Measurements from ENCODE around the gene NRXN3. TPM values are rescaled to one million over a fixed set of nuclear protein-coding genes. Genes with fewer than 3 reads are reported as not detected.

The NRXN3 gene
- total RNA-seq, 2 donors from 2014 or later = not detected

DNA sequence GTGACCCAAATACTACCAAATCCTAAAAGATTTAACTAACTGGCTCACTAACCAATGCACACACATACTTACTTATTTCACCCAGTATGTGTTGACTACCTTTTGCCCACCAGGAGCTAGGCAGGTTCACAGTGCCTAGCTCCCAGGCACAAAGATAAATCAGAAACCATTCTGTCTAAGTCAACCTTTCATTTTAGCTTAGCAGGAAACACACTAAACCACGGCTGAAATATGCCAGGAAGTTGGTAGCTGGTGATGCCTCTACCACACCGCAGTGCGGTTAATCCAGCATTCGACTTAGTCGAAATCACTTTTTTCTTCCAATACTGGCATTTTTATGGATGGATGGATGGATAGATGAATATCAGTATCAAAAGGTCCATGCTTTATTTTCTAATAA is 1443.5 kb downstream of the NRXN3 start:
- no peaks in the 10 kb centered on the region for H3K27me3 Mint-ChIP-seq (ENCODE audit: low read depth)
- ATAC-seq (replicated peaks in 1 of 2) (no peak), DNase-seq (no peak)
- H3K27ac Mint-ChIP-seq = no peak overlapping the region
- H3K36me3 Mint-ChIP-seq (ENCODE audit: insufficient read depth in 2 of 2) = no peaks in the 10 kb centered on the region
- H3K9me3 Mint-ChIP-seq = peaks cover 9% of the 10 kb centered on the region in 2 donors
- no peak overlapping the region for H3K4me3 Mint-ChIP-seq
- H3K4me1 Mint-ChIP-seq (ENCODE audit: low read depth) = no peaks in the 10 kb centered on the region

DNA sequence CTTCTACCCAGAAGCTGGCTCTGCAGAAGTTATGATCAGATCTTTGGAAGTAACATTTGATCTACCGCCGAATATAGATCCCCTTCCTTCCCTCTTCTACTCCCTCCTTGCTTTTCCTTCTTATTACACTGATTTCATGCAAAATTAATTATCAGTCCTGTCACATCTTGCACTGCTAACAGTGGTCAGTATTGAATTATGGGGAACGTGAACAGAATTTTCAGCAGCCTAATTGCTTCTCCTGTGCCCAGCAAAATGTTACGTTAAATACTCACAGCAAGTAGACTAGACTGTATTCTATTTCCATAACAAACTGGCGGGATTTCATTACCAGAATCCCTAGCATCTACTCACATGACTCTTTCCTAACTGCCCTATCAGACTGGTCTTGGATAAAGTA is 1444.3 kb downstream of the NRXN3 start:
- peaks cover 9% of the 10 kb centered on the region in 2 donors for H3K9me3 Mint-ChIP-seq
- DNase-seq = no peak
- H3K27me3 Mint-ChIP-seq (ENCODE audit: low read depth) = no peaks in the 10 kb centered on the region
- H3K27ac Mint-ChIP-seq = no peak overlapping the region
- no peak overlapping the region for H3K4me3 Mint-ChIP-seq
- H3K4me1 Mint-ChIP-seq (ENCODE audit: low read depth) = no peaks in the 10 kb centered on the region
- ATAC-seq (replicated peaks in 1 of 2) = no peak
- no peaks in the 10 kb centered on the region for H3K36me3 Mint-ChIP-seq (ENCODE audit: insufficient read depth in 2 of 2)

DNA sequence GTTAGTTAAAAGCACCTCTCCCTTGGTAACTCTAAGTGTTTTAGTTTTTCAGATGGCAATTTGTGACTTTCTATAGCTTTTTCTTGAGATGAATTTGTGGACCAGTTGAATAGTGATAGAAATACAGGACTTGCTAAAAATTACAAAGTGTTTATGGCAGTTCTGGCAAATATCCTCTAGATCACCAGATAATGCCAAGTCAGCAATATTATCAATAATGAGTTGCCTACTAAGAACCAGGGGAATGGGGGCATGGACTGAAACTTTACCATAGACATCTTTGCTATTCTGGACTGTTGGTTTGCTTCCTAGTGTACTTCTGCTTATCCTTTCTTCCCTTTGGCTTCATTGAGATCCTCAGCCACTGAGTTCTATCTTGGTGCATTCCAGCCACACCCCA is 1456.9 kb downstream of the NRXN3 start:
- Mint-ChIP-seq H3K36me3 (ENCODE audit: insufficient read depth in 2 of 2) (no peaks in the 10 kb centered on the region), H3K4me3 (no peak overlapping the region), H3K4me1 (ENCODE audit: low read depth) (no peaks in the 10 kb centered on the region), H3K27me3 (ENCODE audit: low read depth) (no peaks in the 10 kb centered on the region), H3K9me3 (peaks cover 3 to 4% of the 10 kb centered on the region in 2 donors), H3K27ac (no peak overlapping the region)
- DNase-seq (no peak), ATAC-seq (replicated peaks in 1 of 2) (no peak)

DNA sequence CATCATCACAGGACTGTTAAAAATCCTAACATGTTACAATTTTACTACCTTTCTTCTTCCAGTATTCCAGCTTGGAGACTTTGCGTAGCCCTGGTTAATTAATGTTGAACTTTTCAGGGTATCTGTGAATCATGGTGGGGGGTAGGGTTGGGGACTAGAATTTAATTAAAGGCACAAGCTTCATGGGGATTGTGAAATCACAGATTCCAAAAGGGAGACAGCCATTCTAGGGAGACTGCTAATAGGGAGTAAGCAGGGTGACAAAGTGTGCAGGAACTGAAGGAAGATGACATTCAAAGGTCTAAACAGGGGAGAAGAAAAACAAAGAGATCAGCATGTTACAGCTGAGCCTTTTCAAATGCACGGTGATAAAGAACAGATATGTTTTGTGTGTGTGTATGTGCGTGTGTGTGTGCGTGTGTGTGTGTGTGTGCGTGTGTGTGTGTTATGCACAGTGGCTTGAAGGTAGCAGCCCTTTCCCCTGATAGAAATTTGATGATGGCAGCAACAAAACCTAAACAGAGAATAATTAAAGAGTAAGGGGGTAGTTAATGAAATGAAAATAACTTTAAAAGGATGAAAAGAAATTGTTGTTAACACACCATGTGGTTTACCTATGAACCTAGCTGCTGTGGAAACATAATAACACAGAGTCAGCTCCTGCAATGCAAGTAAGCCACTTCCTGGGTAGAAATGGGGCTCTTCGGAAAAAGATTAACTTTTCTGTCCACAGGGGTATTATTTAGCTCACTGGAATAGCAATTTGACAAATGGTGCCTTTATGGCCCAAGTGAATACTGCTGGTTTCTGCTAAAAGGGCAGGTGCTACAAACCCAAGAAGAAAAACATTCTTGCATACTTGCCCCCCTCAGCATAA is 1459.5 kb downstream of the NRXN3 start:
- Mint-ChIP-seq H3K4me3 (no peak overlapping the region), H3K4me1 (ENCODE audit: low read depth) (no peaks in the 10 kb centered on the region), H3K27me3 (ENCODE audit: low read depth) (no peaks in the 10 kb centered on the region), H3K27ac (no peak overlapping the region), H3K36me3 (ENCODE audit: insufficient read depth in 2 of 2) (no peaks in the 10 kb centered on the region), H3K9me3 (peaks cover 5 to 6% of the 10 kb centered on the region in 2 donors)
- no peak for DNase-seq
- no peak for ATAC-seq (replicated peaks in 1 of 2)

DNA sequence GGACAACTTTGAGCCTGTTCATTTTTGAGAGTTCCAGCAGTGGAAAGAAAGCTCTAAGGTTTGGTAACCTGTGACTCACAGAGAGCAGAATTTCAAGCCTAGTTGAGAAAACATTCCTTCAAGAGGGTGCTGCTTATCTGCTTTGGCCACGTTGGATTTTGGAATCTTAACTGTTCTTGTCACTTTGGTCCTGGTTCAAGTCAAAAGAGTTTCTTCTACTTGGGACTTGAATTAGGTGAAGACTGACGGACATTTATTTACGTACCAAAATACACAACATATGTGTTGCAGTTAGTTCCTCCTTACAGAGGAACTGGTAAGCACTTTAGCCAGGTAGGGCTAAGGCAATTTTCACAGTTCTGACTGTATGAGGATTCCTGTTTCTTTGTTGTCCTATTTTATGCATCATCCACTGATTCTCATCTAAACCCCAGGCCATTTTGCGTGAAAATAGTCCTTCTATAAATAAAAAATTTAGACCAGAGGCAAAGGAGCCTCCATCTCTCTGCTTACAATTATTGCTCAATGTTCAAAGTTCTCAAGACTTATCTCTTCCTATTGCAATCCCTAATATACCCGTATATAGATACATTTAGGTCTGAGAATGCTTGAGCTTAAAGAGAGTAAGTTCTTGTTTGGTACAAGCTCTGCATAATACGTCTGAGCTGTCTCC is 1460.3 kb downstream of the NRXN3 start:
- peaks cover 5 to 9% of the 10 kb centered on the region in 2 donors for H3K9me3 Mint-ChIP-seq

DNA sequence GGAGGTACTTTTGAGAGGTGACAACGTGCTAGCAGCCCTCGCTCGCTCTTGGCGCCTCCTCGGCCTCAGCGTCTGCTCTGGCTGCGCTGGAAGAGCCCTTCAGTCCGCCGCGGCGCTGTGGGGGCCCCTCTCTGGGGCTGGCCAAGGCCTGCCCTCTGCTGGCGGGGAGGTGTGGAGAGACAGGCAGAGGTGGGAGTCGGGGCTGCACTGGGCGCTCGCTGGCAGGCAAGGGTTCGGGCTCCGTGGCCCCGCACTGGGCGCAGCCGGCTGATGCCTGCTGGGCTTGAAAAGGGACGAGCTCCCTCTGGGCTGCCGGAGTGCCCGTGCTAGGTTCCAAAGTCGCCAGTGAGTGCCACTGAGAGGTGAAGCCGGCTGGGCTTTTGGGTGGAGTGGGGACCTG is 1461.1 kb downstream of the NRXN3 start:
- ATAC-seq (replicated peaks in 1 of 2) = no peak
- no peaks in the 10 kb centered on the region for H3K27me3 Mint-ChIP-seq (ENCODE audit: low read depth)
- peaks cover 5 to 8% of the 10 kb centered on the region in 2 donors for H3K9me3 Mint-ChIP-seq
- H3K36me3 Mint-ChIP-seq (ENCODE audit: insufficient read depth in 2 of 2) = no peaks in the 10 kb centered on the region
- DNase-seq = no peak
- no peak overlapping the region for H3K4me3 Mint-ChIP-seq
- no peaks in the 10 kb centered on the region for H3K4me1 Mint-ChIP-seq (ENCODE audit: low read depth)
- no peak overlapping the region for H3K27ac Mint-ChIP-seq

More for the DNA sequence above, 1460.3 kb downstream of the NRXN3 start:
- H3K36me3 Mint-ChIP-seq (ENCODE audit: insufficient read depth in 2 of 2) = no peaks in the 10 kb centered on the region
- no peak overlapping the region for H3K27ac Mint-ChIP-seq
- no peaks in the 10 kb centered on the region for H3K27me3 Mint-ChIP-seq (ENCODE audit: low read depth)
- no peaks in the 10 kb centered on the region for H3K4me1 Mint-ChIP-seq (ENCODE audit: low read depth)
- no peak for DNase-seq
- no peak overlapping the region for H3K4me3 Mint-ChIP-seq
- no peak for ATAC-seq (replicated peaks in 1 of 2)

DNA sequence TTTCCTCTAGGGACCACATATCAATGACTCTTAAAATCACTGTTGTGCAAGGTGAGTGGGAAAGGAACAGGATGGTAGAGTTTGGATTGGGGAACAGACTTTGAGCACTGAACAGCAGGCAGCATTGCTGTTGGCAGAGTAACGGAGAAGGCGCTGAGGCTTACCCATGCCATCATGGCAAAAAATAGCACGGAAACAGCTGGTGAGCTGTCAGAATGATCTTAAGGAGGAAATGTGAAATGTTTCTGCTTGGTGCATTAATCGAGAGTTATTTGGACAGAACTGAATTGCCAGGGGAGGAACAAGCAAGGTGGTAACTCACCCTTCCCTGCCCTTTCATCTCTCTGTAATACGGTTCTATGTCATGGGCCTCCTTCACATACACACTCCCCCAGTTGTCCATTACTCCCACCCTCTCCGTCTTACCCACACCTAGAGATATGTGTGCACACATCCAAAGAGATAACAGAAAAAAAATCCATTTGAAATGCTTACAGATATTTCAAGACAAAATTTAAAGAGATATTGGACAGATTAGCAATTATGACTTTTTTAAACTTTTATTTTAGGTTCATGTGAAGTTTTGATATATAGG is 1468.6 kb downstream of the NRXN3 start:
- no peaks in the 10 kb centered on the region for H3K4me1 Mint-ChIP-seq (ENCODE audit: low read depth)
- ATAC-seq (replicated peaks in 1 of 2) = no peak

DNA sequence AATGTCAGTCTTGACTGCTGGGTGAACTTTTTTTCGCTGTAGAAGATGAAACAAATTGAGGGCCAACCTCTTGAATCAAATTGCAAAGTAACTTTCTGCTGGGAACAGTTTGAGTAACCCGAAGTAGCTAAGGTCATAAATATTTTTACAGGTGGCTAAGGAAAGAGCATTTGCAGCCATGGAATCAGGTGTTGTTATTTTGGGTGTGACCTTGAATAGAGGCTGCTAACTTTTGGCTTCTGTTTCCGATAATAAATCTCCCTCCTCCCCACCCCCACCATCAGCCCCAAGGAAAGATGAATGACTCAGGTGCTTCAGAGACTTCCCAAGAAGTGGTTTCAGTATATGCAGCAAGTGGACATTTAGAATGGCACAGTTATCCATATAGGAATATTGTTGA is 1469.4 kb downstream of the NRXN3 start:
- Mint-ChIP-seq H3K36me3 (ENCODE audit: insufficient read depth in 2 of 2) (no peaks in the 10 kb centered on the region), H3K4me3 (no peak overlapping the region), H3K27ac (no peak overlapping the region), H3K4me1 (ENCODE audit: low read depth) (no peaks in the 10 kb centered on the region), H3K9me3 (peaks cover 5 to 6% of the 10 kb centered on the region in 2 donors), H3K27me3 (ENCODE audit: low read depth) (no peaks in the 10 kb centered on the region)
- ATAC-seq (replicated peaks in 1 of 2) (no peak), DNase-seq (no peak)

More for the DNA sequence above, 1468.6 kb downstream of the NRXN3 start:
- DNase-seq = no peak
- no peaks in the 10 kb centered on the region for H3K36me3 Mint-ChIP-seq (ENCODE audit: insufficient read depth in 2 of 2)
- no peak overlapping the region for H3K4me3 Mint-ChIP-seq
- peaks cover 5 to 6% of the 10 kb centered on the region in 2 donors for H3K9me3 Mint-ChIP-seq
- no peak overlapping the region for H3K27ac Mint-ChIP-seq
- H3K27me3 Mint-ChIP-seq (ENCODE audit: low read depth) = no peaks in the 10 kb centered on the region

DNA sequence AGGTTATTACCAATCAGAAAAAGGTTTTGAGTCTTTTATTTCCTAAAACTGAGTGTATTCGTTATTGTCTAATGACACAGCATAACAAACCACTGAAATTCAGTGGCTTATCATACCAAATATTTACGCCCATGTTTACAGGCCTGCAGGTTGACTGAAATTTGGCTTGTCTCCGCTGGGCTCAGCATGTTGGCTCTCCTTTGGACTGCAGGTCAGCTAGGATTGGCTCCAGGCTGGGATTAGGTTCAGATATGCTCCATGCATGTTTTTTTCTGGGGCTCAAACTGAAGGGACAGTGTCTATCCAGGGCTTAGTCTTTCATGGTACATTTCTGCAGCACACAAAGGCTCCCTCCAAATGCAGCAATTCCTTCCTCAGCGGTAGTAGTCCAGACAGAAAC is 1471.2 kb downstream of the NRXN3 start:
- Mint-ChIP-seq H3K4me1 (ENCODE audit: low read depth) (no peaks in the 10 kb centered on the region), H3K36me3 (ENCODE audit: insufficient read depth in 2 of 2) (no peaks in the 10 kb centered on the region), H3K4me3 (no peak overlapping the region), H3K9me3 (peaks cover 1 to 5% of the 10 kb centered on the region in 2 donors), H3K27ac (no peak overlapping the region), H3K27me3 (ENCODE audit: low read depth) (no peaks in the 10 kb centered on the region)
- no peak for ATAC-seq (replicated peaks in 1 of 2)
- no peak for DNase-seq

DNA sequence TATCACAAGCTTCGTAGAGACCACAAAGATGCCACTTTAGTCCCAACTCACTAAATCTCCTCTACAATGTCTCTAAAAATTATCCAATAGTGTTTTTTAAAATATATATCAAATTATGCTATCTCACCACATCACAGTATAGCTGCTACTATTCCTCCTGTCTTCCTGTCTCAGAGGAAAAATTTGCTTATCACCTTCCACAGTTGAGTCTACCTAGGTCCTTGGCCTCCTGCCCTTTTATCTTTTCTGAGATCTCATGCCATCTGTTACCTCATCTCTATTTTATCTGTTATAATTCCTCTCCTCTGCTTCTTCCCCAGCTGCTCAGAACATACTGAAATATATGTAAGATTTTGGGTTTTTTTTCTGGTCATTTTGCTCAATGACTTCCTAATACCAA is 1473.0 kb downstream of the NRXN3 start:
- no peak for ATAC-seq (replicated peaks in 1 of 2)

DNA sequence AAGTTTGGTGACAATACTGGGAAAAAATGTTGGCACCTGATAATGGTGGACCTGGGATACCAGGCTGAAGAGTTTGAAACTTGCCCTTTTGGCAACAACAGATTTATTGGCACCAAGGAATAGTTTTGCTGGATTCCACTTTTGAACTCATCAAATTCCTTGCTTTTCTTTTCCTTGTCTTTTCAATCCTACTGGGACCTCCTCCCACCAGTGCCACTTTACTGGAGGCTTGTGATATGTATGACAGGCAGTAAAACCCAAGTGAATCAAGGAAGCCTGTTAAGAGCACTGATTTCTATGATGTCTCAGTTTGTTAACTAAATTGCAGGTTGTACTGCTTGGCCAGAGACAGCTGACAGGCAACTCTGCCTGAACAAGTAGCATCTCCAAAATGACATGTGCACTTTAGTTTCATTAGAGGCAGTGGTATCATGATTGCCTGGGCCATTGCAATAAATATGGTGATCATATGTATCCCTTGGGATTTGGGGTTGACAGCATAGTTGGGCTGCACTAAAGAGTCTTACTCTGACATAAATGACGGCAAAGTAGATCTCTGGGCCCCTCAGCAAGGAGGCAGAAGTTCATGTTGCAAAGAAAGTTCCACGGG is 1475.7 kb downstream of the NRXN3 start:
- H3K36me3 Mint-ChIP-seq (ENCODE audit: insufficient read depth in 2 of 2) = no peaks in the 10 kb centered on the region
- no peaks in the 10 kb centered on the region for H3K4me1 Mint-ChIP-seq (ENCODE audit: low read depth)
- no peaks in the 10 kb centered on the region for H3K27me3 Mint-ChIP-seq (ENCODE audit: low read depth)
- DNase-seq (no peak), ATAC-seq (replicated peaks in 1 of 2) (no peak)
- no peak overlapping the region for H3K27ac Mint-ChIP-seq
- no peak overlapping the region for H3K4me3 Mint-ChIP-seq
- H3K9me3 Mint-ChIP-seq = peaks cover 0 to 5% of the 10 kb centered on the region in 2 donors

More for the DNA sequence above, 1473.0 kb downstream of the NRXN3 start:
- H3K27me3 Mint-ChIP-seq (ENCODE audit: low read depth) = no peaks in the 10 kb centered on the region
- no peak overlapping the region for H3K4me3 Mint-ChIP-seq
- H3K27ac Mint-ChIP-seq = no peak overlapping the region
- peaks cover 1 to 5% of the 10 kb centered on the region in 2 donors for H3K9me3 Mint-ChIP-seq
- no peaks in the 10 kb centered on the region for H3K4me1 Mint-ChIP-seq (ENCODE audit: low read depth)
- H3K36me3 Mint-ChIP-seq (ENCODE audit: insufficient read depth in 2 of 2) = no peaks in the 10 kb centered on the region
- no peak for DNase-seq

DNA sequence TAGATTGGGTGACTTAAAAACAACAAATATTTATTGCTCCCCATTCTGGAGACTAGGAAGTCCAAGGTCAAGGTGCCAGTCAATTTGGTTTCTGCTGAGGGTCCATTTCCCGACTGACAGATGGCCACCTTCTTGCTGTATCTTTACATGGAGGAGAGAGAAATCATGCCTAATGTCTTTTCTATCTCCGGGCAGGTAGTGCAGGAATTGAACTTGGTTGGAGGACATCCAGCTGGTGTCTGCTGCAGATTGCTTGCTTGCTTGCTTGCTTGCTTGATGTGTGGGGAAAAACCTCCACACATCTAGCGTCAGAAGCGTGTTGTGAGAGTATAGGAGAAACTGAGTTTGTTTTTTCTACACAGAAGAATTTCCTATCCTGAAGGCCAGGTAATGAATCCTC is 1479.7 kb downstream of the NRXN3 start:
- Mint-ChIP-seq H3K27ac (no peak overlapping the region), H3K36me3 (ENCODE audit: insufficient read depth in 2 of 2) (no peaks in the 10 kb centered on the region), H3K4me3 (no peak overlapping the region), H3K27me3 (ENCODE audit: low read depth) (no peaks in the 10 kb centered on the region), H3K4me1 (ENCODE audit: low read depth) (no peaks in the 10 kb centered on the region), H3K9me3 (peaks cover 2 to 8% of the 10 kb centered on the region in 2 donors)
- DNase-seq (no peak), ATAC-seq (replicated peaks in 1 of 2) (no peak)
